ENCODE results near the gene P3H3. TPM values are rescaled to one million over a fixed set of nuclear protein-coding genes. Genes with fewer than 3 reads are reported as not detected.
A peak's percentile ranks its signal among the peaks of the same experiment; 100 is the strongest.

The P3H3 gene
- total and polyA plus RNA-seq, 2 of the 4 experiments (the other 2 are of a cell fraction), result 27.8 to 83.9 TPM

GRCh38 chr12:6872073-6873048 lies 44.2 kb downstream of the P3H3 start:
- peak overlapping the region; percentile 91 for H3K27ac ChIP-seq (ENCODE audit: insufficient read depth, low read length)
- H2BK15ac ChIP-seq (ENCODE audit: low read depth, low read length), result no peak overlapping the region
- H3K4ac ChIP-seq (ENCODE audit: low read depth, low read length), result peak overlapping the region; percentile 87
- peak overlapping the region; percentile 95 for H3K4me3 ChIP-seq (ENCODE audit: insufficient read depth, low read depth, low read length)
- no peak overlapping the region for H4K5ac ChIP-seq (ENCODE audit: low read depth, low read length)
- H3K79me1 ChIP-seq (ENCODE audit: low read depth in 1 of 2, low read length in 2 of 2), result peaks cover 32 to 67% of the 10 kb centered on the region in 2 experiments
- no peaks in the 10 kb centered on the region for H3K9me3 ChIP-seq (ENCODE audit: control insufficient read depth, insufficient read depth, low read length)
- H3K4me1 ChIP-seq (ENCODE audit: control insufficient read depth, insufficient read depth, low read length), result peaks cover 15% of the 10 kb centered on the region
- H3K4me2 ChIP-seq (ENCODE audit: low read depth, low read length), result peak overlapping the region; percentile 92
- 3% methylated on average over 11 of the region's 40 CpGs; no CpG with 5 or more reads in 1 of the 2 experiments for WGBS, 2 experiments (ENCODE audit: extremely low coverage in 2 of 2, insufficient read length in 1 of 2)
- H2BK5ac ChIP-seq (ENCODE audit: low read depth, low read length, poor library complexity, severe bottlenecking), result peak overlapping the region; percentile 63
- H3K23ac ChIP-seq (ENCODE audit: low read depth, low read length), result peak overlapping the region; percentile 54
- peak overlapping the region; percentile 84 for H2AK5ac ChIP-seq (ENCODE audit: low read depth, low read length)
- H3K14ac ChIP-seq (replicated peaks; ENCODE audit: low read depth, low read length), result peak overlapping the region; percentile 77
- H3K9ac ChIP-seq (ENCODE audit: low read depth, low read length), result peak overlapping the region; percentile 94
- CTCF ChIA-PET, result interaction anchor here (0.6 to 3.0 kb wide), 14 partner anchors 9 to 146 kb away, joined by 3 to 17 read pairs (median 3); partner anchors contain the start of genes CDCA3, LPCAT3, MLF2 and USP5
- peak overlapping the region; percentile 87 for H2AFZ ChIP-seq (replicated peaks; ENCODE audit: low read length, poor library complexity)
- dilution Hi-C loops (cut with HindIII; ENCODE audit: low sequenced_read_pairs, unreplicated experiment) (no loop called here), in situ Hi-C loops (cut with MboI; ENCODE audit: low sequenced_read_pairs) (no loop called here), intact Hi-C loops (cut with micrococcal nuclease) (loop anchor here (1.0 to 5.0 kb wide), 3 partner anchors 19 to 240 kb away; no protein-coding TSS in a partner anchor)
- no TSS peak for BruUV-seq (replicated peaks)
- peak overlapping the region; percentile 33; the same call in 1 of the 2 replicates for H2BK120ac ChIP-seq (ENCODE audit: low read depth, low read length)
- peak overlapping the region; percentile 62; the same call in 1 of the 2 replicates for H3K56ac ChIP-seq (ENCODE audit: extremely low read depth, insufficient read depth, low read length)
- H3K9me1 ChIP-seq (ENCODE audit: insufficient read depth, low read length), result no peaks in the 10 kb centered on the region
- no peaks in the 10 kb centered on the region for H3K27me3 ChIP-seq (ENCODE audit: control insufficient read depth, insufficient read depth, low read length)
- peak overlapping the region; percentile 52 for H4K91ac ChIP-seq (ENCODE audit: insufficient read depth, low read depth, low read length)
- POLR2A ChIA-PET (ENCODE audit: unreplicated experiment), result interaction anchor here (1.0 to 1.9 kb wide), 2 partner anchors 19 to 72 kb away, joined by 4 to 12 read pairs; no protein-coding TSS in a partner anchor
- peaks cover 51% of the 10 kb centered on the region for H4K20me1 ChIP-seq (ENCODE audit: insufficient read depth, low read length)
- peak overlapping the region; percentile 97 for H2AK9ac ChIP-seq (replicated peaks; ENCODE audit: low read depth, low read length, poor library complexity)
- ATAC-seq (ENCODE audit: low read depth) (peak; percentile 48), DNase-seq (peak; percentile 64)
- no peak overlapping the region; the same call in 1 of the 2 replicates for H3K18ac ChIP-seq (ENCODE audit: low read depth, low read length)
- H2BK20ac ChIP-seq (ENCODE audit: low read depth, low read length), result no peak overlapping the region
- H3K36me3 ChIP-seq (ENCODE audit: control insufficient read depth, insufficient read depth, low read length), result peaks cover 36% of the 10 kb centered on the region
- H4K8ac ChIP-seq (ENCODE audit: low read depth in 2 of 2, low read length in 2 of 2), result peak overlapping the region; percentile 40 to 61; a peak in 1 of 4 replicates
- TF ChIP-seq, protein P1, sequence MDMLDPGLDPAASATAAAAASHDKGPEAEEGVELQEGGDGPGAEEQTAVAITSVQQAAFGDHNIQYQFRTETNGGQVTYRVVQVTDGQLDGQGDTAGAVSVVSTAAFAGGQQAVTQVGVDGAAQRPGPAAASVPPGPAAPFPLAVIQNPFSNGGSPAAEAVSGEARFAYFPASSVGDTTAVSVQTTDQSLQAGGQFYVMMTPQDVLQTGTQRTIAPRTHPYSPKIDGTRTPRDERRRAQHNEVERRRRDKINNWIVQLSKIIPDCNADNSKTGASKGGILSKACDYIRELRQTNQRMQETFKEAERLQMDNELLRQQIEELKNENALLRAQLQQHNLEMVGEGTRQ (IDR thresholded peaks at IDR 0.05; ENCODE audit: low read depth, low read length), result no peak; the same call in 1 of the 2 replicates
- TF ChIP-seq MAFK (IDR thresholded peaks at IDR 0.05; ENCODE audit: low read depth, low read length), result no peak
- no peak for TF ChIP-seq CHD1 (IDR thresholded peaks at IDR 0.05; ENCODE audit: low read depth, low read length)
- peak; percentile 10; the same call in 1 of the 2 replicates for TF ChIP-seq BHLHE40 (IDR thresholded peaks at IDR 0.05; ENCODE audit: low read depth, low read length)
- no peak for TF ChIP-seq RFX5 (IDR thresholded peaks at IDR 0.05; ENCODE audit: low read depth, low read length)
- peak; percentile 89 for TF ChIP-seq CTCF (conservative IDR thresholded peaks at IDR 0.05; ENCODE audit: low read depth, low read length)
- TF ChIP-seq MXI1 (IDR thresholded peaks at IDR 0.05; ENCODE audit: borderline replicate concordance, low read depth, low read length), result peak; percentile 96
- no peak for TF ChIP-seq NFE2L2 (IDR thresholded peaks at IDR 0.05; ENCODE audit: low read depth, low read length)
- TF ChIP-seq SMC3 (IDR thresholded peaks at IDR 0.05; ENCODE audit: low read depth, low read length), result peak; percentile 39
- peak; percentile 62; the same call in 1 of the 2 replicates for TF ChIP-seq MAZ (IDR thresholded peaks at IDR 0.05; ENCODE audit: borderline replicate concordance, low read depth, low read length)
- no peak for TF ChIP-seq ELK1 (IDR thresholded peaks at IDR 0.05; ENCODE audit: borderline replicate concordance, low read depth, low read length)
